HCT116 (cell line): ENCODE measurements around the gene PSME1. TPM values are rescaled to one million over a fixed set of nuclear protein-coding genes. Genes with fewer than 3 reads are reported as not detected.

ENCODE experiments used
- ATAC-seq: fragments of 200-7000 bp; cut with Tn5 transposase; 2 replicates; pipeline ENCODE4 v1.9.1; 2020; ENCODE audit warnings: mild to moderate bottlenecking, moderate library complexity
- BruUV-seq: library from RNA; stranded (reverse); fragments of 400-500 nt; replicated peaks from 2 replicates; lab custom pipeline; 2021; lab: Mats Ljungman, UMichigan
- CTCF ChIA-PET: fragments of 300-600 bp; sonication (Branson Sonifier 250); formaldehyde crosslinking; loops from one replicate; lab custom pipeline; 2021; ENCODE audit warnings: antibody characterized with exemption; lab: Charles Lee
- POLR2A ChIA-PET: fragments of 300-600, 350-600 bp; sonication (Branson Sonifier 250); formaldehyde crosslinking; loops from one replicate; lab custom pipeline; 2021; ENCODE audit warnings: antibody characterized with exemption; lab: Charles Lee
- RAD21 ChIA-PET, 2 experiments: fragments of 300-600 bp; sonication (Branson Sonifier 250); formaldehyde crosslinking; loops; one replicate each; lab custom pipeline; 2023; ENCODE audit warnings: low total read pairs in 2 of 2; ENCODE audit not compliant: uncharacterized antibody in 2 of 2, unreplicated experiment in 2 of 2, low non-redundant PET in 1 of 2; lab: Charles Lee
- DNase-seq: peaks from one replicate; pipeline ENCODE4 v3.0.0-alpha.2; 2010; ENCODE audit warnings: low read depth, low spot score
- H2AFZ ChIP-seq: fragments of 200-600 bp; shearing (Covaris generic), sonication (generic); 2 replicates; pipeline ENCODE4 v1.6.1; 2017; ENCODE audit warnings: low read depth, mixed run types, mixed read lengths, antibody characterized with exemption, low read length; ENCODE audit not compliant: poor library complexity, severe bottlenecking
- H3K27ac ChIP-seq: 2 replicates; pipeline ENCODE4 v1.5.1; 2012; ENCODE audit warnings: low read depth, low read length
- H3K27me3 ChIP-seq: fragments of 200-600 bp; sonication (generic); 2 replicates; pipeline ENCODE4 v1.6.1; 2016; ENCODE audit warnings: mixed run types, low read length, mixed read lengths; ENCODE audit not compliant: insufficient read depth
- H3K36me3 ChIP-seq, 2 experiments: fragments of 200-500 bp in 1 of 2; fragments of 200-600 bp in 1 of 2; sonication (Bioruptor generic) in 1 of 2; sonication (generic) in 1 of 2; 2 replicates each; pipeline versions ENCODE4 v1.5.1 to v1.6.1; 2014 to 2016; ENCODE audit warnings: low read length in 2 of 2, inconsistent platforms in 1 of 2, mixed read lengths in 1 of 2, mixed run types in 1 of 2; ENCODE audit not compliant: insufficient read depth in 2 of 2, control insufficient read depth in 1 of 2
- H3K4me1 ChIP-seq, 2 experiments: fragments of 200-600 bp in 1 of 2; sonication (generic) in 1 of 2; 2 replicates each; pipeline versions ENCODE4 v1.5.1 to v1.6.1; 2012 to 2017; ENCODE audit warnings: low read length in 2 of 2, inconsistent platforms in 1 of 2, mild to moderate bottlenecking in 1 of 2, mixed read lengths in 1 of 2, mixed run types in 1 of 2, moderate library complexity in 1 of 2; ENCODE audit not compliant: insufficient read depth in 2 of 2, control insufficient read depth in 1 of 2
- H3K4me2 ChIP-seq: fragments of 200-600 bp; sonication (generic); 2 replicates; pipeline ENCODE4 v1.6.1; 2017; ENCODE audit warnings: mixed run types, low read length, mixed read lengths
- H3K4me3 ChIP-seq, 2 experiments: fragments of 200-600 bp in 1 of 2; sonication (generic) in 1 of 2; replicated peaks in 1 of 2; 2 replicates each; pipeline ENCODE4 v1.5.1; 2011 to 2016; ENCODE audit warnings: low read length in 2 of 2, control low read depth in 1 of 2, low read depth in 1 of 2, mild to moderate bottlenecking in 1 of 2, mixed read lengths in 1 of 2, mixed run types in 1 of 2
- H3K79me2 ChIP-seq: fragments of 200-600 bp; sonication (generic); 2 replicates; pipeline ENCODE4 v1.6.1; 2017; ENCODE audit warnings: mild to moderate bottlenecking, mixed run types, low read length, moderate library complexity, mixed read lengths; ENCODE audit not compliant: insufficient read depth
- H3K9ac ChIP-seq: fragments of 200-600 bp; sonication (generic); 2 replicates; pipeline ENCODE4 v1.6.1; 2016; ENCODE audit warnings: low read length, mixed read lengths
- H3K9me2 ChIP-seq: fragments of 200-600 bp; sonication (generic), shearing (Covaris generic); 2 replicates; pipeline ENCODE4 v1.6.1; 2017; ENCODE audit warnings: mixed run types, mild to moderate bottlenecking, moderate library complexity; ENCODE audit not compliant: insufficient read depth
- H3K9me3 ChIP-seq, 2 experiments: fragments of 200-500 bp in 1 of 2; fragments of 200-600 bp in 1 of 2; sonication (Bioruptor generic) in 1 of 2; sonication (generic) in 1 of 2; 2 replicates each; pipeline ENCODE4 v1.6.1; 2014 to 2017; ENCODE audit warnings: low read length in 2 of 2, mixed read lengths in 2 of 2, inconsistent platforms in 1 of 2, low read depth in 1 of 2, mild to moderate bottlenecking in 1 of 2, mixed run types in 1 of 2, moderate library complexity in 1 of 2; ENCODE audit not compliant: control insufficient read depth in 1 of 2, insufficient read depth in 1 of 2
- H4K20me1 ChIP-seq: fragments of 200-600 bp; sonication (generic), shearing (Covaris generic); 2 replicates; pipeline ENCODE4 v1.6.1; 2017; ENCODE audit warnings: mixed run types, mild to moderate bottlenecking, moderate library complexity; ENCODE audit not compliant: insufficient read depth
- CBX3 ChIP-seq: IDR thresholded peaks from 2 replicates; pipeline ENCODE4 v1.6.1; 2012; ENCODE audit warnings: low read depth
- CEBPB ChIP-seq: IDR thresholded peaks from 2 replicates; pipeline ENCODE4 v1.6.1; 2012; ENCODE audit warnings: low read depth
- ELF1 ChIP-seq: IDR thresholded peaks from 2 replicates; pipeline ENCODE4 v1.6.1; 2012; ENCODE audit warnings: low read depth, borderline replicate concordance
- EZH2phosphoT487 ChIP-seq: fragments of 200-600 bp; IDR thresholded peaks from 2 replicates; pipeline ENCODE4 v1.6.1; 2018; ENCODE audit warnings: antibody characterized with exemption, borderline replicate concordance
- JUND ChIP-seq: IDR thresholded peaks from 2 replicates; pipeline ENCODE4 v1.6.1; 2012
- POLR2AphosphoS5 ChIP-seq: IDR thresholded peaks from 2 replicates; pipeline ENCODE4 v1.6.1; 2011; ENCODE audit warnings: mild to moderate bottlenecking, low read depth, low read length, moderate library complexity
- SIN3A ChIP-seq: IDR thresholded peaks from 2 replicates; pipeline ENCODE4 v1.6.1; 2012; ENCODE audit warnings: low read depth
- SP1 ChIP-seq: IDR thresholded peaks from 2 replicates; pipeline ENCODE4 v1.6.1; 2012; ENCODE audit warnings: low read depth
- SRF ChIP-seq: IDR thresholded peaks from 2 replicates; pipeline ENCODE4 v1.6.1; 2012; ENCODE audit warnings: low read depth
- TCF7L2 ChIP-seq: IDR thresholded peaks from 2 replicates; pipeline ENCODE4 v1.7.0; 2011; ENCODE audit warnings: borderline replicate concordance, inconsistent platforms; ENCODE audit not compliant: insufficient read depth, insufficient read length; ENCODE audit errors: extremely low read depth
- YY1 ChIP-seq: IDR thresholded peaks from 2 replicates; pipeline ENCODE4 v1.6.1; 2011; ENCODE audit warnings: low read length, low read depth, moderate library complexity, mild to moderate bottlenecking; ENCODE audit not compliant: insufficient replicate concordance; ENCODE audit errors: extremely low read depth
- ZFX ChIP-seq: fragments of 450-650 bp; IDR thresholded peaks from 2 replicates; pipeline ENCODE4 v1.6.1; 2017
- ZNF274 ChIP-seq: fragments of 200-500 bp; sonication (Bioruptor generic); IDR thresholded peaks from 2 replicates; pipeline ENCODE4 v1.6.1; 2014; ENCODE audit warnings: mild to moderate bottlenecking, low read depth, low read length, inconsistent platforms
- intact Hi-C: fragments of 100-400 bp; cut with micrococcal nuclease; formaldehyde crosslinking; loops from 2 replicates; pipeline ENCODE4 v1.10.0; 2022
- total RNA-seq: library from RNA; stranded (reverse); gene quantifications from one replicate; pipeline ENCODE4 v1.2.1, GENCODE V29; 2021; ENCODE audit not compliant: unreplicated experiment
- TF ChIP-seq, protein P1 (sequence below): IDR thresholded peaks from 2 replicates; pipeline ENCODE4 v1.6.1; 2012
- TF ChIP-seq, protein P2 (sequence below): IDR thresholded peaks from 2 replicates; pipeline ENCODE4 v1.6.1; 2012
- TF ChIP-seq, protein P3 (sequence below), 3 experiments: fragments of 200-600 bp in 1 of 3; sonication (generic) in 1 of 3; IDR thresholded peaks in 2 of 3; conservative IDR thresholded peaks in 1 of 3; 2 replicates each; pipeline ENCODE4 v1.5.1; 2012 to 2017; ENCODE audit warnings: low read depth in 2 of 3, low read length in 2 of 3, antibody characterized with exemption in 1 of 3, borderline replicate concordance in 1 of 3, control low read depth in 1 of 3, mild to moderate bottlenecking in 1 of 3, mixed read lengths in 1 of 3, mixed run types in 1 of 3, moderate library complexity in 1 of 3; ENCODE audit not compliant: insufficient read depth in 1 of 3
- TF ChIP-seq, protein P4 (sequence below): IDR thresholded peaks from 2 replicates; pipeline ENCODE4 v1.6.1; 2011; ENCODE audit warnings: mild to moderate bottlenecking, low read length, moderate library complexity; ENCODE audit not compliant: insufficient replicate concordance; ENCODE audit errors: extremely low read depth

The PSME1 gene
- total RNA-seq, 1 experiment from 2014 or later: 174 TPM

DNA sequence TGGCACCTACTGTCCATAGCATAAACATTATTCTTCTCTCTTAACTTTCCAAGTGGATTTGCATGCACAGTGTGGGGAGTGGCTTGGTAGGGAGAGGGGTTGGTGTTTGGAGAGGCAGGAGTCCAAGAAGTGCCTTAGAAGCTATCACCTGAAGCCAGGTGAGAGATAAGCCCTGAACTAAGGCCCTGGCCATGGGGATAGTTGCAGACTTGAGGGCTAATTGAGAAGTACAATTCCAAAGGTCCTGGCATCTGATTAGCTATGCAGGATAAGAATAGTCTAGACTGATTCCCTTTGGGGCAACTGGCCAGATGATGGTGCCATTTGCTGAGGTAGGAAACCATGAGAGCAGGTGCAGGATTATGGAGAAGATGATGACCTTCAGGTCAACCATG lies 43.9 kb upstream of the PSME1 start:
- Histone ChIP-seq H3K9me2 (no peaks in the 10 kb centered on the region), H2AFZ (no peak overlapping the region), H3K27ac (no peak overlapping the region), H3K79me2 (peaks cover 7% of the 10 kb centered on the region; the same call in 1 of the 2 replicates), H3K4me3 (no peak overlapping the region), H4K20me1 (no peaks in the 10 kb centered on the region), H3K9me3 (no peaks in the 10 kb centered on the region), H3K9ac (no peak overlapping the region), H3K36me3 (no peaks in the 10 kb centered on the region), H3K4me2 (no peak overlapping the region), H3K27me3 (no peaks in the 10 kb centered on the region), H3K4me1 (peaks cover 15 to 22% of the 10 kb centered on the region in 2 experiments)
- CTCF ChIA-PET: interaction anchor here (1.0 to 6.3 kb wide), 7 partner anchors 12 to 151 kb away, joined by 3 to 149 read pairs (median 9); partner anchors contain the start of genes CARMIL3, DCAF11, IRF9 and NRL
- intact Hi-C loops: loop anchor here (10.0 kb wide), 1 partner anchor 107 kb away; the partner anchor contains the start of gene DHRS4L2
- RAD21 ChIA-PET: interaction anchor here (0.8 to 4.6 kb wide), 4 partner anchors 16 to 34 kb away, joined by 3 to 35 read pairs (median 16); no protein-coding TSS in a partner anchor
- POLR2A ChIA-PET: interaction anchor here (1.4 to 4.5 kb wide), 5 partner anchors 9 to 35 kb away, joined by 3 to 49 read pairs (median 20); partner anchors contain the start of genes DCAF11 and NRL
- BruUV-seq: no TSS peak
- TF ChIP-seq, protein P1, sequence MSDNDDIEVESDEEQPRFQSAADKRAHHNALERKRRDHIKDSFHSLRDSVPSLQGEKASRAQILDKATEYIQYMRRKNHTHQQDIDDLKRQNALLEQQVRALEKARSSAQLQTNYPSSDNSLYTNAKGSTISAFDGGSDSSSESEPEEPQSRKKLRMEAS: no peak
- no peak for TF ChIP-seq CEBPB
- TF ChIP-seq EZH2phosphoT487: no peak
- TF ChIP-seq SIN3A: no peak
- TF ChIP-seq ELF1: no peak
- no peak for TF ChIP-seq POLR2AphosphoS5
- TF ChIP-seq JUND: no peak
- TF ChIP-seq, protein P2, sequence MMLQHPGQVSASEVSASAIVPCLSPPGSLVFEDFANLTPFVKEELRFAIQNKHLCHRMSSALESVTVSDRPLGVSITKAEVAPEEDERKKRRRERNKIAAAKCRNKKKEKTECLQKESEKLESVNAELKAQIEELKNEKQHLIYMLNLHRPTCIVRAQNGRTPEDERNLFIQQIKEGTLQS: no peak
- no peak for TF ChIP-seq ZFX
- no peak for TF ChIP-seq TCF7L2
- TF ChIP-seq ZNF274: no peak
- TF ChIP-seq SP1: no peak
- no peak for TF ChIP-seq YY1
- TF ChIP-seq, protein P3, sequence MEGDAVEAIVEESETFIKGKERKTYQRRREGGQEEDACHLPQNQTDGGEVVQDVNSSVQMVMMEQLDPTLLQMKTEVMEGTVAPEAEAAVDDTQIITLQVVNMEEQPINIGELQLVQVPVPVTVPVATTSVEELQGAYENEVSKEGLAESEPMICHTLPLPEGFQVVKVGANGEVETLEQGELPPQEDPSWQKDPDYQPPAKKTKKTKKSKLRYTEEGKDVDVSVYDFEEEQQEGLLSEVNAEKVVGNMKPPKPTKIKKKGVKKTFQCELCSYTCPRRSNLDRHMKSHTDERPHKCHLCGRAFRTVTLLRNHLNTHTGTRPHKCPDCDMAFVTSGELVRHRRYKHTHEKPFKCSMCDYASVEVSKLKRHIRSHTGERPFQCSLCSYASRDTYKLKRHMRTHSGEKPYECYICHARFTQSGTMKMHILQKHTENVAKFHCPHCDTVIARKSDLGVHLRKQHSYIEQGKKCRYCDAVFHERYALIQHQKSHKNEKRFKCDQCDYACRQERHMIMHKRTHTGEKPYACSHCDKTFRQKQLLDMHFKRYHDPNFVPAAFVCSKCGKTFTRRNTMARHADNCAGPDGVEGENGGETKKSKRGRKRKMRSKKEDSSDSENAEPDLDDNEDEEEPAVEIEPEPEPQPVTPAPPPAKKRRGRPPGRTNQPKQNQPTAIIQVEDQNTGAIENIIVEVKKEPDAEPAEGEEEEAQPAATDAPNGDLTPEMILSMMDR (IDR thresholded peaks at IDR 0.05 in 2 of 3, conservative IDR thresholded peaks at IDR 0.05 in 1 of 3; ENCODE audit: borderline replicate concordance in 1 of 3, insufficient read depth in 1 of 3, low read depth in 2 of 3, low read length in 2 of 3): no peak
- TF ChIP-seq SRF: no peak
- TF ChIP-seq, protein P4, sequence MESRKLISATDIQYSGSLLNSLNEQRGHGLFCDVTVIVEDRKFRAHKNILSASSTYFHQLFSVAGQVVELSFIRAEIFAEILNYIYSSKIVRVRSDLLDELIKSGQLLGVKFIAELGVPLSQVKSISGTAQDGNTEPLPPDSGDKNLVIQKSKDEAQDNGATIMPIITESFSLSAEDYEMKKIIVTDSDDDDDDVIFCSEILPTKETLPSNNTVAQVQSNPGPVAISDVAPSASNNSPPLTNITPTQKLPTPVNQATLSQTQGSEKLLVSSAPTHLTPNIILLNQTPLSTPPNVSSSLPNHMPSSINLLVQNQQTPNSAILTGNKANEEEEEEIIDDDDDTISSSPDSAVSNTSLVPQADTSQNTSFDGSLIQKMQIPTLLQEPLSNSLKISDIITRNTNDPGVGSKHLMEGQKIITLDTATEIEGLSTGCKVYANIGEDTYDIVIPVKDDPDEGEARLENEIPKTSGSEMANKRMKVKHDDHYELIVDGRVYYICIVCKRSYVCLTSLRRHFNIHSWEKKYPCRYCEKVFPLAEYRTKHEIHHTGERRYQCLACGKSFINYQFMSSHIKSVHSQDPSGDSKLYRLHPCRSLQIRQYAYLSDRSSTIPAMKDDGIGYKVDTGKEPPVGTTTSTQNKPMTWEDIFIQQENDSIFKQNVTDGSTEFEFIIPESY: no peak
- TF ChIP-seq CBX3: no peak
- DNase-seq: no peak
- no peak for ATAC-seq
